Activated gamma-delta T cell (primary cell): ENCODE measurements around the gene TIMM23B.
"Not testable (repeated sequence)": the region's sequence is repeated elsewhere in the genome, so short reads cannot be mapped to it uniquely, and the experiment has no call there.

Experiments used
- DNase-seq: peaks from one replicate; lab custom pipeline; 2025; lab: John Stamatoyannopoulos, UW
- total RNA-seq, 2 donors: gene quantifications; one replicate each; lab custom pipeline; 2026; lab: John Stamatoyannopoulos, UW

Gene TIMM23B
- total RNA-seq, result 2.9 to 3.7 reads per million in 2 donors

- peak; percentile 61 for DNase-seq
Observed at GRCh38 chr10:49941447-49942338, at the start of gene TIMM23B, which contains the start of gene PARG. Gene TIMM23B, plus strand, starts transcription at chr10:49942053. Its CDS starts 142 bp downstream, at chr10:49942195. Gene PARG, minus strand, starts transcription at chr10:49942027. Its CDS starts 302 bp downstream, at chr10:49941725.

GRCh38 chr10:49899999-49900398 lies 41.9 kb upstream of the TIMM23B start:
- DNase-seq, result not testable (repeated sequence)

GRCh38 chr10:49900406-49900805 lies 41.4 kb upstream of the TIMM23B start:
- not testable (repeated sequence) for DNase-seq

GRCh38 chr10:49903829-49904228 lies 38.0 kb upstream of the TIMM23B start:
- not testable (repeated sequence) for DNase-seq

- not testable (repeated sequence) for DNase-seq
Observed at GRCh38 chr10:49908290-49909080, 33.4 kb upstream of the TIMM23B start.

- DNase-seq, result not testable (repeated sequence)
Observed at GRCh38 chr10:49910295-49910694, 31.6 kb upstream of the TIMM23B start.

- not testable (repeated sequence) for DNase-seq
Observed at GRCh38 chr10:49916451-49916850, 25.4 kb upstream of the TIMM23B start.

- DNase-seq, result not testable (repeated sequence)
Observed at GRCh38 chr10:49917927-49918326, 23.9 kb upstream of the TIMM23B start.

GRCh38 chr10:49922041-49922440 lies 19.8 kb upstream of the TIMM23B start:
- not testable (repeated sequence) for DNase-seq

GRCh38 chr10:49923572-49923971 lies 18.3 kb upstream of the TIMM23B start:
- DNase-seq, result not testable (repeated sequence)

- not testable (repeated sequence) for DNase-seq
Observed at GRCh38 chr10:49931276-49931675, 10.6 kb upstream of the TIMM23B start.

GRCh38 chr10:49931959-49932728 lies 9.7 kb upstream of the TIMM23B start:
- not testable (repeated sequence) for DNase-seq

- DNase-seq, result not testable (repeated sequence)
Observed at GRCh38 chr10:49942339-49942705, 469 bp downstream of the TIMM23B start.

- DNase-seq, result not testable (repeated sequence)
Observed at GRCh38 chr10:49943607-49944006, 1.8 kb downstream of the TIMM23B start.

GRCh38 chr10:49948142-49948541 lies 6.3 kb downstream of the TIMM23B start:
- DNase-seq, result not testable (repeated sequence)

GRCh38 chr10:49948737-49949136 lies 6.9 kb downstream of the TIMM23B start:
- not testable (repeated sequence) for DNase-seq

GRCh38 chr10:49952006-49952405 lies 10.2 kb downstream of the TIMM23B start:
- DNase-seq, result not testable (repeated sequence)

- not testable (repeated sequence) for DNase-seq
Observed at GRCh38 chr10:49953122-49953521, 11.3 kb downstream of the TIMM23B start.

GRCh38 chr10:49970331-49970857 lies 28.5 kb downstream of the TIMM23B start:
- DNase-seq, result peak; percentile 11

GRCh38 chr10:49971466-49971865 lies 29.6 kb downstream of the TIMM23B start:
- DNase-seq, result not testable (repeated sequence)

GRCh38 chr10:49972094-49972493 lies 30.2 kb downstream of the TIMM23B start:
- DNase-seq, result not testable (repeated sequence)
